GM19043 (cell line): Measurements from ENCODE around the gene PRDM2.

ENCODE experiments used
- ATAC-seq: cut with Tn5 transposase; IDR thresholded peaks from one replicate; pipeline ENCODE4 v1.9.1; 2021; ENCODE audit warnings: low read depth; ENCODE audit not compliant: unreplicated experiment

PRDM2 gene

DNA sequence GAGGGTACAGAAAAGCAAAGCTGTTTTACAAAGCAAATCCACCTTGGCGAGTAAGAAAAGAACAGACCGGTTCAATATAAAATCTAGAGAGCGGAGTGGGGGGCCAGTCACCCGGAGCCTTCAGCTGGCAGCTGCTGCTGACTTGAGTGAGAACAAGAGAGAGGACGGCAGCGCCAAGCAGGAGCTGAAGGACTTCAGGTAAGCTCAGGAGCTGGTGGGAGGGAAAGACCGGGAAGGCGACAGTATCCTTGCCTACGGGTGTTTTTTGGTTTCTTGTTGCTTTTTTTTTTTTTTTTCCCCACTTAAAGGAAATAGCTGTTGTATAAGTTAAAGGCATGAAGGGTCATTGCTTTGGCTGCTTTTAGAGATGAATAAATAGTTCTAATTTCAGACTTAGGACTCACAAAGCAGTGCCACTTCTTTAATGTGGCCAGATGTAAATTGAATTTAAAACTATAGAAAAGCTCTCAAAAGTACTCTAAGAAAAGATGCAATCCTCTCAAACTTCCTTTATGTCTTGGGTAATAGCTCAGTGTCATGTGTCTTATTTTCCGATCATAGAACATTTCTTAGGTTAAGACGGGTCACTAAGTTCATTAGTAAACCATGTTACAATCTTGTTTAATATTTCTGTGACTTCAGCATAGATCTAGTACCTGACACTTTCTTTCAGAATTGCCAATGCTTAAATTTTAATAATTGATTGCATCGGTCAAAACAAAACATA is 82.8 kb downstream of the PRDM2 start:
- no peak for ATAC-seq

- ATAC-seq: no peak
Measured at GRCh38 chr1:13783551-13783950, 83.6 kb downstream of the PRDM2 start.

DNA sequence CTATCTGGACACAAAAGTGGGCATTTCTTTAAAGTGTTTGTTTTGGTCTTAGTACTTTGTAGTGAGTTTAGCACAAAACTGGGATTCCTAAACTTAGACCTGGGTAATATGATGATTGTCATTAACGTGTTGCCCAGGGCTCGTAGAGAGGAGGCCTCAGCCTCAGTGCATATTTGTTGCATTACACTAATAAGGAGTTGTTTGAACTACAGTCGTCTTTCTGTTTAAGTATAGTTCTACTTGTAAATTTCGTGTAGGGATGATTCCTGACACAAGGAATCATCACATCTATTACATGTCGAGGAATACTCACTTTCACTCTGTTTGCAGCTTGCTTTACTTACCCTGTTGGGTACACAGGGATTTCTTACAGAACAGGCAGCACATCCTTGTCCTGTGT is 85.0 kb downstream of the PRDM2 start:
- no peak for ATAC-seq

- ATAC-seq: no peak
Measured at GRCh38 chr1:13786541-13786940, 86.6 kb downstream of the PRDM2 start.

GRCh38 chr1:13788795-13789194 is 88.8 kb downstream of the PRDM2 start:
- ATAC-seq: no peak

GRCh38 chr1:13790290-13791030 is 90.5 kb downstream of the PRDM2 start:
- no peak for ATAC-seq

DNA sequence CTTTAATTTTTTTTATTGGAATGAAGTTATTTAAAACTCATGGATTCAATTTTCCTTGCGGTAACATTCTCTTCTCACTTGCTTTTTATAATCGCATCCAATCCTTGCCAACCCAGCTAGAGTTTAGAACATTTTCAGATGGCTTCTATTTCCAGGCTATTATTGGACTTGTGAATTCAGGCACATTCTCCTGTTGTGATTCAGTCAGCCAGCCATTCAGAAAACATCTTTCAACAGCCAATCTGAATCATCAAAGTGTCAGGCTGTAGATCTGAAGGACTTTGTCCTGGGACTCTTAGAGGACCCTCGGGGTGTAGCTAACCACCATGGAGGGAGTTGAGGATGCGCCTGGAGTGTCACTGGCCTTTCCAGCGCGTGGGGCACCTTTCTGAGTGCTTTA is 92.4 kb downstream of the PRDM2 start:
- no peak for ATAC-seq

GRCh38 chr1:13793088-13793730 is 93.2 kb downstream of the PRDM2 start:
- ATAC-seq: no peak

- no peak for ATAC-seq
Measured at GRCh38 chr1:13794231-13795187, 94.5 kb downstream of the PRDM2 start.

GRCh38 chr1:13797397-13797796 is 97.4 kb downstream of the PRDM2 start:
- ATAC-seq: no peak

- ATAC-seq: no peak
Measured at GRCh38 chr1:13798120-13798519, 98.1 kb downstream of the PRDM2 start.

GRCh38 chr1:13799502-13800283 is 99.7 kb downstream of the PRDM2 start:
- ATAC-seq: no peak

DNA sequence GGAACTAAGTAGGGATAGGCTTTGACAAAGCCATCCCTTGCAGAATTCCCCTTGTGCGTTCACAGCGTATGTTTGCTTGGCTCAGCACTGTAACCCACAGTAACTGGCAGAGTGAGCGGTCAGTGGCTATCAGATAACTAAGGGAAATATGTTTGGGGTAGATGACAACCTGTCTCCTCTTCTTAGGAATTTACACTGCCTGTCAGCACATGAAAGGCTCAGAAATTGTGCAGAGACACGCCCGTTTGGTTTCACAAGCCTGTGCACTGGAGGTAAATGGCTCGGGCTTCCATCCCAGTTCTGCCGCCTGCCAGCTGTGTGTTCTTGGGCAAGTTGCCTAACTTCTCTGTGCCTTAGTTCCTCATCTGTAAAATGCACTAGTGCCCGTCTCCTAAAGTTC is 101.2 kb downstream of the PRDM2 start:
- no peak for ATAC-seq

DNA sequence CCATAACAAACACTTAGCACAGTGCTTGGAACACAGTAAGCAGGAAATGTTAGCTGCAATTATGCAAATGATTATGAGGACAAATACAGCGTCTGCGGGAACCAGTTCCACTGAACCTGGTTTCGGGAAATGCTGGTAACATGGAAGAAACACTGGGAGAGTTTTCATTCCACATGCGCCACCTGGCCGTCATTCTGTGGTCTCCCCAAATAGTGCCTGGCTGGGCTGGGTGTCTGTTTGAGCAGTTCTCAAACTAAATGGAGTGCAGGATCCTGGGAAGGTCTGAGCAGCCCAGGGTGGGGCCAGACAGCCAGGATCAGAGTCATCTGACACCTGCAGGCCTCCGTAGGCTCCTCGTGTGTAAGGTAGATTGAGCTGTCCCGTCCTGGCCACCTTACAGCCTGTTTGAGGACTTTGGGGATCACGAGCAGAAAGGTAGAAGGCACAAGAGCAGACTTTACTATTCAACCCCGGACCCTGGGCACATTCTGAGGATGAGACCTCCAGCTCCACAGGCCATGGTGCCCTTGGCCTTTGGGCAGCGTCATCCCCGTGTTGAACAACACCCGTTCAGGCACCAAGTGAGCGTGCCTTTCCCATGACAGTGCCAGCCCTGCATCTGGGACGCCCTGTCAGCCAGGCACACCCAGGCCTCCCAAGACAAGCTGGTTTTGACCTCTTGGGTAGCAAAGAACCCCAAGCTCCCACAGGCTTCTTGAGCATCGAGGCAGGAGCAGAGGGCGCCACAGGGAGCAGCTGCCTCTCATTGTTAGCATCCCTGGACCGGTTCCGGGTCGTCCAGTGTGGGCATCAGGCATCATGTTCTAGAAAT is 101.9 kb downstream of the PRDM2 start:
- ATAC-seq: no peak

DNA sequence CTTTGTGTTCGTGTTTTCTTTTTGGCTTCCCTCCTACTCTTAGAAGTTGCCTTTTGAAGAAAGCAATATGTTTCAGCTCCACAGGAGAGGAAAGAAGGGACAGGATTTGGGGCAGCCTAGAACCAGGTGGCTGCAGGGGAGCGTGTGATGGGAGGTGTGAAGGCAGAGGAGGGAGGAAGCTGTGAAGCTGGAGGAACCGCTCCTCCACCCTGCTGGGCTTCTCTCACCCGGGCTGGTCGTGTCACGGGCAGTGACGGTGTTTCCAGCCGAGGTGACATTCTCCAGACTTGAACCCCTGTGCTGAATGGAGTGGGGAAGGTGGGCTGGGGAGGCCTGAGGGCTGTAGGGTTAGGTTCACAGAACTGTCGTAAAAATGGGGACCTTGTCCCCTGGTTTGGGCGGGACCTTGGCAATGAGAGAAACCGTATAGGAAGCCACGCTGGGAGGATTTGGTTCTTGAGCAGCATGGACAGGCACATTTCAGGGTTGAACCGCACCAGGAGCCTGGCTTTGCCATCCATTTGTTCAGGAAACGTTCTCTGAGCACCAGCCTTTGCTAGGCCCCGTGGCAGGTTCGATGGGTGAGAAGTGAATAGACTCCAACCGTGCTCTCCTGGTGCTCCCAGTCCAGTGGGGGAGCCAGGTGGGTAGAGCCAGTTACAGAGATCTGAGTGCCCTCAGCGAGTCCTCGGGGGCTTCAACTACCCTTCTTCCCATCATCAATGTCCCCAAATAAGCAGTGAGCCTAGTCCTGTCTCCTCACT is 103.0 kb downstream of the PRDM2 start:
- ATAC-seq: no peak

DNA sequence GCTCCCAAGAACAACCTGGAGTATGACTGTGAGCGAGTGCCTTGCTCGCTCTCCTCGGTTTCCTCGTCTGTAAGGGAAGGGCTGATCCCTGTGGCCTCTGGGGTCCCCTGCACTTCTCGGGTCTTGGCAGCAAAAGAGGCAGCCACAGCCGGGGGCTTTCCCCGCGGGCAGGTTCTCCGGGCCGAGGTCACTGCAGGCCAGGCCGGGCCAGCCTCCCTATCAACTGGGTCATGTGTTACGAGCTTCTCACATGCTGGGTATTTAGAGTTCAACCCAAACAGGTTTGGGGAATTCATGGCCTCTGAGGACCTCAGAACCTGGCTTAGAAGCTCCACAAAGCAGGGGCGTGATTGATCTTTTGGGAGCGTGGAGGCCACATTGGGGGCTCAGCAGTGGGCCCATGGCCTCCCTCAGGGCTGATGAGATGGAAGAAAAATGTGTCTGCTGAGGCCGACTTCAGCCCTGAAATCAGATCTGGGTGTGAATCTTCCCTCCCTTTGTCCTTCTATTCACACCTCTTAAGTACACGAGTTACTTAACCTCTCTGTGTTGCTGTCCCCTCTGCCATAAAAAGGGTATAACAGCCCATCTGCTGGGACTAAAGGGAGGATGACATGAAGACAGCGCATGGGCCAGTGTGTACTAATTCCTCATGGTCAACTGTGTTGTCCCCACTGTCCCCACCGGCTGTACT is 103.7 kb downstream of the PRDM2 start:
- ATAC-seq: no peak

DNA sequence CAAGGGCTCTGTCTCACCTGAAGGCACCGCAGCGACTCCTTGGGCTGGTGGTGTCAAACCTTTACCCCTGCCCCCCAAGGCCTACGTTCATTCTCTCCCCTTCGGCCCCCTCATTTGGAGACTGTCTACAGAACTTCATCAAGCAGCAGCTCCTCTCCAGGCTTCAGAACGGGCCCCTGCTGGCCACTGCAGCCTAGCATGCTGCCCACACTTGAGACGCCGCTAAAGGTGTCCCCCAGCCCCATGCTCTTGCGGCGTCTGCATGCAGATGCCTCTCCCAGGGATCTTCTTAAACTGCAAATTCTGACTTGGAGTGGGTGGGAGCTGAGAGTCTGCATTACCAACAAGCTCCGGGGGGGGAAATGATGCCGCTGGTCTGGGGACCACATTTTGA is 104.2 kb downstream of the PRDM2 start:
- ATAC-seq: no peak

DNA sequence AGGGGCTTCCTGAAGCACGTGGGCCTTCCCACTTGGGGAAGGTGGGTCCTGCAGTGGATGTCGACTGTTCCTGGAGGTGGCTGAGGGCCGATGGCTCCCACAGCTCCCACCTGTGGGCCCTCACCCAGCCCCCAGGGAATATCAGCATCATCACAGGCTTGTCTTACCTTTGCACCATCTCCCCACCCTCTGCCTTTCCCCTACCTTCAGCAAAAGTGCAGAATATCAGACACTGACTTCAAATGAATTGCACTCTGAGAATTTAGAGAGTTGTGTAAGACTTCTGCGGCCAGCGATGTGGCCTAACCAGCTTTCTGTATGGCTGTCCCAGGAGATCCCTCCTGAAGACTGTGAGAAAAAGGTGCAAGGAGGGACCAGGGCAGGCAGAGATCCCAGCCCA is 105.4 kb downstream of the PRDM2 start:
- ATAC-seq: no peak
